Left lobe of liver (tissue), 2 donors: ENCODE results near the gene WNT6. TPM values are rescaled to one million over a fixed set of nuclear protein-coding genes. Genes with fewer than 3 reads are reported as not detected.
"Not testable (repeated sequence)": the region's sequence is repeated elsewhere in the genome, so short reads cannot be mapped to it uniquely, and the experiment has no call there.

Source experiments
- ATAC-seq: fragments of 200-7000 bp; cut with Tn5 transposase; one replicate; pipeline ENCODE4 v1.9.1; 2020; ENCODE audit warnings: mild to moderate bottlenecking, moderate library complexity
- DNase-seq: peaks from one replicate; pipeline ENCODE4 v3.0.0-alpha.2; 2020; ENCODE audit warnings: low spot score
- total RNA-seq: library from RNA; stranded (reverse); gene quantifications from one replicate; pipeline ENCODE4 v1.2.1, GENCODE V29; 2021
- donor health status: DM: no; HTN: no; CAD: no; lungs with moderate emphysema.
- donor health status: DM: no; HTN: yes; CAD: no.

WNT6 gene
- total RNA-seq, 1 donor from 2014 or later = 0.28 TPM

- ATAC-seq (no peak), DNase-seq (no peak)
Measured at GRCh38 chr2:218829868-218830451, 29.6 kb upstream of the WNT6 start.

GRCh38 chr2:218830526-218831306 is 28.9 kb upstream of the WNT6 start:
- ATAC-seq (no peak), DNase-seq (no peak)

- ATAC-seq (no peak), DNase-seq (no peak)
Measured at GRCh38 chr2:218831378-218831990, 28.1 kb upstream of the WNT6 start, which contains the start of gene PRKAG3. TSS of gene PRKAG3 (minus strand) at chr2:218831803.

- no peak for ATAC-seq
- DNase-seq = no peak
Measured at GRCh38 chr2:218832081-218832480, 27.5 kb upstream of the WNT6 start.

- DNase-seq (no peak), ATAC-seq (no peak)
Measured at GRCh38 chr2:218832520-218832919, 27.1 kb upstream of the WNT6 start.

GRCh38 chr2:218833023-218833609 is 26.5 kb upstream of the WNT6 start:
- DNase-seq (no peak), ATAC-seq (no peak)

- DNase-seq (no peak), ATAC-seq (no peak)
Measured at GRCh38 chr2:218834685-218835084, 24.9 kb upstream of the WNT6 start.

- DNase-seq (no peak), ATAC-seq (no peak)
Measured at GRCh38 chr2:218837495-218837894, 22.1 kb upstream of the WNT6 start.

GRCh38 chr2:218839430-218839829 is 20.2 kb upstream of the WNT6 start:
- ATAC-seq (peak; percentile 49), DNase-seq (no peak)

- ATAC-seq (no peak), DNase-seq (no peak)
Measured at GRCh38 chr2:218839888-218840287, 19.7 kb upstream of the WNT6 start.

- not testable (repeated sequence) for DNase-seq, ATAC-seq
Measured at GRCh38 chr2:218844334-218844733, 15.3 kb upstream of the WNT6 start.

- not testable (repeated sequence) for DNase-seq, ATAC-seq
Measured at GRCh38 chr2:218846963-218847362, 12.6 kb upstream of the WNT6 start.

- no peak for ATAC-seq
- no peak for DNase-seq
Measured at GRCh38 chr2:218849721-218850120, 9.9 kb upstream of the WNT6 start.

- DNase-seq (no peak), ATAC-seq (no peak)
Measured at GRCh38 chr2:218850796-218851195, 8.8 kb upstream of the WNT6 start.

- DNase-seq (no peak), ATAC-seq (no peak)
Measured at GRCh38 chr2:218851286-218851685, 8.3 kb upstream of the WNT6 start.

- no peak for DNase-seq
- ATAC-seq = peak; percentile 86
Measured at GRCh38 chr2:218852911-218853667, 6.5 kb upstream of the WNT6 start.

GRCh38 chr2:218853766-218854165 is 5.8 kb upstream of the WNT6 start:
- ATAC-seq = no peak
- no peak for DNase-seq

- DNase-seq (no peak), ATAC-seq (no peak)
Measured at GRCh38 chr2:218854860-218855259, 4.7 kb upstream of the WNT6 start.

GRCh38 chr2:218855305-218856166 is 4.1 kb upstream of the WNT6 start:
- DNase-seq (no peak), ATAC-seq (no peak)
